Measurements from ENCODE around the gene HYOU1.
A peak's percentile ranks its signal among the peaks of the same experiment; 100 is the strongest.
"Not testable (repeated sequence)": the region's sequence is repeated elsewhere in the genome, so short reads cannot be mapped to it uniquely, and the experiment has no call there.

The HYOU1 gene

GRCh38 chr11:119046489-119046888 lies 10.5 kb downstream of the HYOU1 start:
- DNase-seq (ENCODE audit: low read depth in 2 of 2) = no peak
- no peak overlapping the region for H3K4me3 ChIP-seq (replicated peaks in 1 of 2; ENCODE audit: low read depth in 2 of 2, low read length in 2 of 2)
- TF ChIP-seq CTCF (IDR thresholded peaks at IDR 0.05; ENCODE audit: low read depth, low read length) = no peak

- no peak overlapping the region for H3K4me3 ChIP-seq (replicated peaks in 1 of 2; ENCODE audit: low read depth in 2 of 2, low read length in 2 of 2)
- DNase-seq (ENCODE audit: low read depth in 2 of 2) = no peak
- TF ChIP-seq CTCF (IDR thresholded peaks at IDR 0.05; ENCODE audit: low read depth, low read length) = peak; percentile 8
These were observed 12.3 kb downstream of the HYOU1 start for GRCh38 chr11:119044708-119045107.

GRCh38 chr11:119042927-119043326 lies 14.1 kb downstream of the HYOU1 start:
- TF ChIP-seq CTCF (IDR thresholded peaks at IDR 0.05; ENCODE audit: low read depth, low read length) = no peak
- no peak overlapping the region for H3K4me3 ChIP-seq (replicated peaks in 1 of 2; ENCODE audit: low read depth in 2 of 2, low read length in 2 of 2)
- DNase-seq (ENCODE audit: low read depth in 2 of 2) = no peak

GRCh38 chr11:119041821-119042514 lies 15.0 kb downstream of the HYOU1 start:
- no peak overlapping the region for H3K4me3 ChIP-seq (replicated peaks in 1 of 2; ENCODE audit: low read depth in 2 of 2, low read length in 2 of 2)
- DNase-seq (ENCODE audit: low read depth in 2 of 2) = peak in 1 of 2 donors; percentile 29
- no peak for TF ChIP-seq CTCF (IDR thresholded peaks at IDR 0.05; ENCODE audit: low read depth, low read length)

- not testable (repeated sequence) for H3K4me3 ChIP-seq (replicated peaks in 1 of 2; ENCODE audit: low read depth in 2 of 2, low read length in 2 of 2); DNase-seq (ENCODE audit: low read depth in 2 of 2)
These were observed 17.5 kb downstream of the HYOU1 start for GRCh38 chr11:119039471-119039870.

- TF ChIP-seq CTCF (IDR thresholded peaks at IDR 0.05; ENCODE audit: low read depth, low read length) = no peak
- no peak for DNase-seq (ENCODE audit: low read depth in 2 of 2)
- no peak overlapping the region for H3K4me3 ChIP-seq (replicated peaks in 1 of 2; ENCODE audit: low read depth in 2 of 2, low read length in 2 of 2)
These were observed 18.1 kb downstream of the HYOU1 start for GRCh38 chr11:119038884-119039283.

- DNase-seq (ENCODE audit: low read depth in 2 of 2) = no peak
These were observed 22.2 kb downstream of the HYOU1 start for GRCh38 chr11:119034813-119035212.

GRCh38 chr11:119033421-119033820 lies 23.6 kb downstream of the HYOU1 start:
- DNase-seq (ENCODE audit: low read depth in 2 of 2) = peak in 1 of 2 donors; percentile 22
- not testable (repeated sequence) for H3K4me3 ChIP-seq (replicated peaks in 1 of 2; ENCODE audit: low read depth in 2 of 2, low read length in 2 of 2)

More at GRCh38 chr11:119034813-119035212, 22.2 kb downstream of the HYOU1 start:
- no peak for TF ChIP-seq CTCF (IDR thresholded peaks at IDR 0.05; ENCODE audit: low read depth, low read length)
- no peak overlapping the region for H3K4me3 ChIP-seq (replicated peaks in 1 of 2; ENCODE audit: low read depth in 2 of 2, low read length in 2 of 2)
